Activated naive CD8-positive, alpha-beta T cell treated with anti-CD3 and anti-CD28 coated beads, Interleukin-2, amount 10 ng/mL, durations not matched to agents 7 days and 5 days (primary cell): ENCODE data around the gene GABRR1. TPM values are rescaled to one million over a fixed set of nuclear protein-coding genes. Genes with fewer than 3 reads are reported as not detected.

Source experiments
- ATAC-seq: fragments of 150-1000 bp; cut with Tn5 transposase; one replicate; pipeline ENCODE4 v1.10.0; 2021; ENCODE audit warnings: low read depth, moderate library complexity
- POLR2A ChIA-PET: fragments of 350-600 bp; sonication (Branson Sonifier 250); formaldehyde crosslinking; loops from one replicate; lab custom pipeline; 2021; ENCODE audit warnings: antibody characterized with exemption; lab: Charles Lee
- DNase-seq: peaks from one replicate; pipeline ENCODE4 v3.0.0; 2021
- H3K27ac Mint-ChIP-seq: one replicate; pipeline ENCODE4 v1.8.0; 2022; ENCODE audit warnings: mild to moderate bottlenecking, mixed read lengths
- H3K27me3 Mint-ChIP-seq: one replicate; pipeline ENCODE4 v1.8.0; 2022; ENCODE audit warnings: mild to moderate bottlenecking, moderate library complexity, mixed read lengths
- H3K36me3 Mint-ChIP-seq: one replicate; pipeline ENCODE4 v1.8.0; 2021; ENCODE audit warnings: mild to moderate bottlenecking, mixed read lengths
- H3K4me1 Mint-ChIP-seq: one replicate; pipeline ENCODE4 v1.8.0; 2021; ENCODE audit warnings: mixed read lengths
- H3K4me3 Mint-ChIP-seq: one replicate; pipeline ENCODE4 v1.8.0; 2022; ENCODE audit warnings: mild to moderate bottlenecking, moderate library complexity, mixed read lengths
- H3K9me3 Mint-ChIP-seq: one replicate; pipeline ENCODE4 v1.8.0; 2021; ENCODE audit warnings: mixed read lengths
- total RNA-seq, 2 experiments: library from RNA; stranded (reverse); gene quantifications; one replicate each; pipeline ENCODE4 v1.2.3, GENCODE V29; 2021

GABRR1 gene
- total RNA-seq, 2 experiments from 2014 or later, result not detected

GRCh38 chr6:89205819-89206218, 11.3 kb downstream of the GABRR1 start:
- no peak overlapping the region for H3K4me3 Mint-ChIP-seq

GRCh38 chr6:89204096-89204495, 13.1 kb downstream of the GABRR1 start:
- no peaks in the 10 kb centered on the region for H3K36me3 Mint-ChIP-seq
- H3K27me3 Mint-ChIP-seq, result peaks cover 12% of the 10 kb centered on the region
- DNase-seq (no peak), ATAC-seq (no peak)
- H3K9me3 Mint-ChIP-seq, result no peaks in the 10 kb centered on the region
- no peak overlapping the region for H3K4me3 Mint-ChIP-seq
- no peaks in the 10 kb centered on the region for H3K4me1 Mint-ChIP-seq
- POLR2A ChIA-PET, result no interaction called here
- H3K27ac Mint-ChIP-seq, result no peak overlapping the region

More at GRCh38 chr6:89205819-89206218, 11.3 kb downstream of the GABRR1 start:
- no peaks in the 10 kb centered on the region for H3K4me1 Mint-ChIP-seq
- no peaks in the 10 kb centered on the region for H3K36me3 Mint-ChIP-seq
- POLR2A ChIA-PET, result no interaction called here
- H3K9me3 Mint-ChIP-seq, result no peaks in the 10 kb centered on the region
- DNase-seq (no peak), ATAC-seq (no peak)
- no peak overlapping the region for H3K27ac Mint-ChIP-seq
- H3K27me3 Mint-ChIP-seq, result peaks cover 9% of the 10 kb centered on the region

GRCh38 chr6:89200706-89201215, 16.4 kb downstream of the GABRR1 start:
- ATAC-seq (no peak), DNase-seq (no peak)
- Mint-ChIP-seq H3K4me3 (no peak overlapping the region), H3K27me3 (peaks cover 10% of the 10 kb centered on the region), H3K36me3 (no peaks in the 10 kb centered on the region), H3K4me1 (no peaks in the 10 kb centered on the region), H3K27ac (no peak overlapping the region), H3K9me3 (peaks cover 2% of the 10 kb centered on the region)
- POLR2A ChIA-PET, result no interaction called here

GRCh38 chr6:89199579-89199978, 17.6 kb downstream of the GABRR1 start:
- Mint-ChIP-seq H3K27me3 (peaks cover 12% of the 10 kb centered on the region), H3K36me3 (no peaks in the 10 kb centered on the region), H3K9me3 (peaks cover 9% of the 10 kb centered on the region), H3K27ac (no peak overlapping the region), H3K4me1 (no peaks in the 10 kb centered on the region), H3K4me3 (no peak overlapping the region)
- DNase-seq, result no peak
- no peak for ATAC-seq
- POLR2A ChIA-PET, result no interaction called here

- no peak for DNase-seq
- H3K4me1 Mint-ChIP-seq, result no peaks in the 10 kb centered on the region
- H3K36me3 Mint-ChIP-seq, result no peaks in the 10 kb centered on the region
- POLR2A ChIA-PET, result no interaction called here
- H3K27ac Mint-ChIP-seq, result no peak overlapping the region
- peaks cover 9% of the 10 kb centered on the region for H3K9me3 Mint-ChIP-seq
- H3K4me3 Mint-ChIP-seq, result no peak overlapping the region
- ATAC-seq, result no peak
- peaks cover 12% of the 10 kb centered on the region for H3K27me3 Mint-ChIP-seq
Measured at GRCh38 chr6:89198235-89198634, 18.9 kb downstream of the GABRR1 start.

- Mint-ChIP-seq H3K27ac (no peak overlapping the region), H3K4me1 (no peaks in the 10 kb centered on the region), H3K27me3 (peaks cover 12% of the 10 kb centered on the region), H3K9me3 (peaks cover 9% of the 10 kb centered on the region), H3K36me3 (no peaks in the 10 kb centered on the region), H3K4me3 (no peak overlapping the region)
- DNase-seq (no peak), ATAC-seq (no peak)
- POLR2A ChIA-PET, result no interaction called here
Measured at GRCh38 chr6:89197141-89197540, 20.0 kb downstream of the GABRR1 start.

GRCh38 chr6:89194559-89194958, 22.6 kb downstream of the GABRR1 start:
- Mint-ChIP-seq H3K9me3 (peaks cover 9% of the 10 kb centered on the region), H3K27ac (no peak overlapping the region), H3K4me3 (no peak overlapping the region), H3K27me3 (peaks cover 16% of the 10 kb centered on the region), H3K4me1 (no peaks in the 10 kb centered on the region), H3K36me3 (no peaks in the 10 kb centered on the region)
- POLR2A ChIA-PET, result no interaction called here
- no peak for ATAC-seq
- DNase-seq, result no peak

- POLR2A ChIA-PET, result no interaction called here
- H3K27me3 Mint-ChIP-seq, result peaks cover 8% of the 10 kb centered on the region
Measured at GRCh38 chr6:89190741-89191140, 26.4 kb downstream of the GABRR1 start.

GRCh38 chr6:89187504-89187903, 29.7 kb downstream of the GABRR1 start:
- POLR2A ChIA-PET, result no interaction called here

More at GRCh38 chr6:89190741-89191140, 26.4 kb downstream of the GABRR1 start:
- no peaks in the 10 kb centered on the region for H3K36me3 Mint-ChIP-seq
- no peak overlapping the region for H3K27ac Mint-ChIP-seq
- DNase-seq (no peak), ATAC-seq (no peak)
- no peak overlapping the region for H3K4me3 Mint-ChIP-seq
- no peaks in the 10 kb centered on the region for H3K4me1 Mint-ChIP-seq
- peaks cover 7% of the 10 kb centered on the region for H3K9me3 Mint-ChIP-seq

GRCh38 chr6:89186762-89187161, 30.4 kb downstream of the GABRR1 start:
- ATAC-seq (no peak), DNase-seq (no peak)
- H3K27me3 Mint-ChIP-seq, result peaks cover 5% of the 10 kb centered on the region
- POLR2A ChIA-PET, result no interaction called here
- H3K4me3 Mint-ChIP-seq, result no peak overlapping the region
- H3K9me3 Mint-ChIP-seq, result no peaks in the 10 kb centered on the region
- no peaks in the 10 kb centered on the region for H3K36me3 Mint-ChIP-seq
- H3K27ac Mint-ChIP-seq, result no peak overlapping the region
- no peaks in the 10 kb centered on the region for H3K4me1 Mint-ChIP-seq

More at GRCh38 chr6:89187504-89187903, 29.7 kb downstream of the GABRR1 start:
- DNase-seq, result no peak
- no peak overlapping the region for H3K27ac Mint-ChIP-seq
- H3K4me1 Mint-ChIP-seq, result no peaks in the 10 kb centered on the region
- ATAC-seq, result no peak
- no peak overlapping the region for H3K4me3 Mint-ChIP-seq
- no peaks in the 10 kb centered on the region for H3K36me3 Mint-ChIP-seq
- no peaks in the 10 kb centered on the region for H3K9me3 Mint-ChIP-seq
- peaks cover 5% of the 10 kb centered on the region for H3K27me3 Mint-ChIP-seq

GRCh38 chr6:89184344-89184743, 32.8 kb downstream of the GABRR1 start:
- no peaks in the 10 kb centered on the region for H3K36me3 Mint-ChIP-seq
- POLR2A ChIA-PET, result interaction anchor here (0.7 kb wide), 1 partner anchor 1863 kb away, joined by 5 read pairs; no protein-coding TSS in a partner anchor
- no peak for DNase-seq
- no peak for ATAC-seq
- no peak overlapping the region for H3K27ac Mint-ChIP-seq
- H3K4me3 Mint-ChIP-seq, result no peak overlapping the region
- H3K4me1 Mint-ChIP-seq, result no peaks in the 10 kb centered on the region
- H3K9me3 Mint-ChIP-seq, result no peaks in the 10 kb centered on the region
- H3K27me3 Mint-ChIP-seq, result peaks cover 15% of the 10 kb centered on the region

- H3K9me3 Mint-ChIP-seq, result no peaks in the 10 kb centered on the region
- DNase-seq, result no peak
- H3K36me3 Mint-ChIP-seq, result no peaks in the 10 kb centered on the region
- H3K27ac Mint-ChIP-seq, result no peak overlapping the region
- no peak for ATAC-seq
- H3K27me3 Mint-ChIP-seq, result peaks cover 18% of the 10 kb centered on the region
- POLR2A ChIA-PET, result no interaction called here
- H3K4me3 Mint-ChIP-seq, result no peak overlapping the region
- H3K4me1 Mint-ChIP-seq, result no peaks in the 10 kb centered on the region
Measured at GRCh38 chr6:89183294-89183693, 33.9 kb downstream of the GABRR1 start.

- no peak overlapping the region for H3K4me3 Mint-ChIP-seq
- no peak overlapping the region for H3K27ac Mint-ChIP-seq
- no peak for ATAC-seq
- DNase-seq, result no peak
- POLR2A ChIA-PET, result no interaction called here
- H3K27me3 Mint-ChIP-seq, result peaks cover 17% of the 10 kb centered on the region
- no peaks in the 10 kb centered on the region for H3K4me1 Mint-ChIP-seq
- no peaks in the 10 kb centered on the region for H3K9me3 Mint-ChIP-seq
- H3K36me3 Mint-ChIP-seq, result no peaks in the 10 kb centered on the region
Measured at GRCh38 chr6:89180971-89181370, 36.2 kb downstream of the GABRR1 start.

GRCh38 chr6:89180112-89180511, 37.0 kb downstream of the GABRR1 start:
- no peak overlapping the region for H3K4me3 Mint-ChIP-seq
- POLR2A ChIA-PET, result no interaction called here

More at GRCh38 chr6:89180112-89180511, 37.0 kb downstream of the GABRR1 start:
- peaks cover 17% of the 10 kb centered on the region for H3K27me3 Mint-ChIP-seq
- no peaks in the 10 kb centered on the region for H3K4me1 Mint-ChIP-seq
- H3K9me3 Mint-ChIP-seq, result no peaks in the 10 kb centered on the region
- no peak overlapping the region for H3K27ac Mint-ChIP-seq
- ATAC-seq (no peak), DNase-seq (no peak)
- no peaks in the 10 kb centered on the region for H3K36me3 Mint-ChIP-seq
